A549 treated with RU486 at 1 μM for 4 hours (cell line): ENCODE measurements around the gene SPDYE1. TPM values are rescaled to one million over a fixed set of nuclear protein-coding genes. Genes with fewer than 3 reads are reported as not detected.

Source experiments
- total RNA-seq: library from RNA; stranded (reverse); fragments of 200-300 nt; extraction: Qiagen RNA extraction; gene quantifications from 5 replicates; pipeline ENCODE4 v1.2.3, GENCODE V29; 2022; ENCODE audit warnings: low read depth

Gene SPDYE1, protein sequence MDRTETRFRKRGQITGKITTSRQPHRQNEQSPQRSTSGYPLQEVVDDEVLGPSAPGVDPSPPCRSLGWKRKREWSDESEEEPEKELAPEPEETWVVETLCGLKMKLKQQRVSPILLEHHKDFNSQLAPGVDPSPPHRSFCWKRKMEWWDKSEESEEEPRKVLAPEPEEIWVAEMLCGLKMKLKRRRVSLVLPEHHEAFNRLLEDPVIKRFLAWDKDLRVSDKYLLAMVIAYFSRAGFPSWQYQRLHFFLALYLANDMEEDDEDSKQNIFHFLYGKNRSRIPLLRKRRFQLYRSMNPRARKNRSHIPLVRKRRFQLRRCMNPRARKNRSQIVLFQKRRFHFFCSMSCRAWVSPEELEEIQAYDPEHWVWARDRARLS
- total RNA-seq = not detected in 5 replicates

DNA sequence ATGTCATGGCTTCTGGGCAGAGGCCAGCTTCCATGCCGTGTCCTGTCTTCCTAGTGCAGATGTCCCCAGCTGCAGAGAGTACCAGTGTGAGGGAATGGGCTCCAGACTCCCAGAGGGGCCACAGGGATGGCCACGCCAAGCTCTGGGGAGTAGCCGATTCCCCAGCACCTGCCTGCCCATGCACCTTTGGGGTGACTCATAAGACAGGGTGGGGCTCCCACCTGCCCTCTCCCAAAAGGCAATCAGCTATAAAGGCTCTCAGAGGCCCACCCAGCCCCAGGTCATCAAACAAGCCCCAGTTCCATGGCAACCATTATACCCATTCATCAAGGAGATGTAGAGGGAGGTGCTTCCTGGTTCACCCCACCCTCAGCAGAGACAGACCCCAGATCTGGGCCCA is at the start of gene SPDYE1:
TSS of gene SPDYE1 (plus strand) at position 366 of the 400 bp plus-strand sequence. CDS start 2,053 bp downstream, outside the sequence.

DNA sequence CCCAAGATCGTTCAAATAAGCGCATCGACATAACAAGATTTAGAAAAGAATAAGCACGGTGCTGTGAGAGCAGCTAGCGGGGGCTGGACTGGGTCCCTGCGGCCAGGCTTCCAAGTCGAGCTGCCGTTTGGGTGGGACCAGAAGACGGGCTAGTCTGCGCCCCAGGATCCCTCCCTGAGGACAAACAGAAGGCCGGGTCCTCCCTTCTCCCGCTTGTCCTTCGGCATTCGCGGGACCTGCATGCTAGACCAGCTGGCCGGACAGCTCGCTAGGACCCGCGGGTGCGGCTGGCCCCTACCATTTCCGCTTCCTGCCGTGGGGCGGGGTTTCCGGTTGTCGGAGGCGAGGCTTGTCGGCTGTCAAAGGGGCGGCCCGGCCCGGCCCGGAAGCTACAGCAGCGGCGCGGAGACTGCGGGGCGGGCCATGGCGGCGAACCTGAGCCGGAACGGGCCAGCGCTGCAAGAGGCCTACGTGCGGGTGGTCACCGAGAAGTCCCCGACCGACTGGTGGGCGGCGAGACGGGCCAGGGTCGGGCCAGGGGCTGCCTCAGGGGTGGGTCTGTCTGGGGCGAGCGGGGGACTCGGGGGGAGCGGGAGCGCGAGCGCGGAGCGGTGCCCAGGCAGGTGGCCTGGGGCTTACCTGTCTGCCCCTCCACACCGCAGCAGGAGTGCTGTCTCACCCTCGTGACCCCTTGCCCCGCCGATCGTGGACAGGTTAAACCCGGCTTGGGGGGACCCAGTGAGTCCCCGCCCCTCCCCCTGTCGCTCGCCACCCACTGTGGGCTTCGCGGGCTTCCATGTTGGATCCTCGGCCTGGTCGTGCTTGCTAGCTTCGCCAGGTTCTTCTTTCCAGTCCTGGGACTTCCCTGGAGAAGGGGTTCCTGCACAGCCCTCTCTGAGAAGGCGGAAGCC is 46.9 kb downstream of the SPDYE1 start, which contains the start of gene DBNL:
TSS of gene DBNL (plus strand) at position 388 of the 911 bp plus-strand sequence. CDS start at position 424, 36 bp downstream.

Other genes with a start within 250 kb of the SPDYE1 start
- 68.7 to 82.1 TPM (median 70.9 TPM) in 5 replicates for gene BLVRA, start 239.2 kb upstream of the SPDYE1 start, total RNA-seq
- gene MRPS24, start 128.4 kb upstream of the SPDYE1 start, total RNA-seq = 235 to 260 TPM (median 246 TPM) in 5 replicates
- 26.6 to 29.9 TPM (median 27.3 TPM) in 5 replicates for gene URGCP, start 91.3 kb upstream of the SPDYE1 start, total RNA-seq
- gene UBE2D4, start 71.5 kb upstream of the SPDYE1 start, total RNA-seq = 7.5 to 10.7 TPM (median 9.4 TPM) in 5 replicates
- gene DBNL, start 46.8 kb downstream of the SPDYE1 start, total RNA-seq = 57.6 to 72.3 TPM (median 66.5 TPM) in 5 replicates
- not detected in 5 replicates for gene PGAM2, start 67.7 kb downstream of the SPDYE1 start, total RNA-seq
- 5.6 to 7.5 TPM (median 6.6 TPM) in 5 replicates for gene POLM, start 84.6 kb downstream of the SPDYE1 start, total RNA-seq
- gene AEBP1, start 106.4 kb downstream of the SPDYE1 start, total RNA-seq = 0.05 TPM in 1 of 5 replicates, not detected in the others
- gene POLD2, start 125.7 kb downstream of the SPDYE1 start, total RNA-seq = 131 to 171 TPM (median 158 TPM) in 5 replicates
- 1.2 TPM in 1 of 5 replicates, not detected in the others for gene MYL7, start 143.4 kb downstream of the SPDYE1 start, total RNA-seq
- not detected in 5 replicates for gene GCK, start 191.5 kb downstream of the SPDYE1 start, total RNA-seq
- gene YKT6, start 203.1 kb downstream of the SPDYE1 start, total RNA-seq = 111 to 125 TPM (median 118 TPM) in 5 replicates